GM23338 (cell line): ENCODE measurements around the gene S100A11. TPM values are rescaled to one million over a fixed set of nuclear protein-coding genes. Genes with fewer than 3 reads are reported as not detected.

Experiments used
- ATAC-seq: fragments of 200-7000 bp; cut with Tn5 transposase; 3 replicates; pipeline ENCODE4 v1.9.1; 2020
- DNase-seq: peaks from one replicate; pipeline ENCODE4 v3.0.0-alpha.2; 2015; ENCODE audit warnings: low spot score
- H2AFZ ChIP-seq: fragments of 200-600 bp; sonication (generic); 2 replicates; pipeline ENCODE4 v1.8.0; 2016; ENCODE audit warnings: antibody characterized with exemption, mild to moderate bottlenecking, moderate library complexity
- H3F3A ChIP-seq: fragments of 200-600 bp; sonication (generic); replicated peaks from 2 replicates; pipeline ENCODE4 v1.8.0; 2017; ENCODE audit warnings: antibody characterized with exemption, mixed run types, low read depth
- H3K27ac ChIP-seq: fragments of 200-600 bp; sonication (generic); 2 replicates; pipeline ENCODE4 v1.6.1; 2016; ENCODE audit warnings: low read depth
- H3K27me3 ChIP-seq: fragments of 200-600 bp; sonication (generic); 2 replicates; pipeline ENCODE4 v1.8.0; 2016; ENCODE audit warnings: mild to moderate bottlenecking, mixed run types, moderate library complexity; ENCODE audit not compliant: insufficient read depth
- H3K36me3 ChIP-seq: fragments of 200-600 bp; sonication (generic); 2 replicates; pipeline ENCODE4 v1.8.0; 2016; ENCODE audit warnings: mild to moderate bottlenecking; ENCODE audit not compliant: insufficient read depth
- H3K4me1 ChIP-seq: fragments of 200-600 bp; sonication (generic); 2 replicates; pipeline ENCODE4 v1.8.0; 2016; ENCODE audit warnings: mild to moderate bottlenecking, moderate library complexity; ENCODE audit not compliant: insufficient read depth
- H3K4me2 ChIP-seq: fragments of 200-600 bp; sonication (generic); 2 replicates; pipeline ENCODE4 v1.7.1; 2017; ENCODE audit warnings: mixed run types
- H3K4me3 ChIP-seq: fragments of 200-600 bp; sonication (generic); 2 replicates; pipeline ENCODE4 v1.6.1; 2016; ENCODE audit warnings: mixed run types
- H3K79me2 ChIP-seq: fragments of 200-600 bp; sonication (generic); replicated peaks from 2 replicates; pipeline ENCODE4 v1.8.0; 2017; ENCODE audit warnings: mild to moderate bottlenecking; ENCODE audit not compliant: insufficient read depth
- H3K9me2 ChIP-seq: fragments of 200-600 bp; sonication (generic); 2 replicates; pipeline ENCODE4 v1.8.0; 2017; ENCODE audit not compliant: insufficient read depth
- H4K20me1 ChIP-seq: fragments of 200-600 bp; sonication (generic); replicated peaks from 2 replicates; pipeline ENCODE4 v1.8.0; 2017; ENCODE audit warnings: mild to moderate bottlenecking; ENCODE audit not compliant: insufficient read depth
- H3K27ac Mint-ChIP-seq: 2 replicates; pipeline ENCODE4 v1.8.0; 2020; ENCODE audit warnings: inconsistent platforms, mild to moderate bottlenecking, moderate library complexity, mixed read lengths
- H3K27me3 Mint-ChIP-seq: 3 replicates; pipeline ENCODE4 v1.8.0; 2022; ENCODE audit warnings: low read depth, mild to moderate bottlenecking, moderate library complexity, mixed read lengths, inconsistent platforms; ENCODE audit not compliant: insufficient read depth, poor library complexity
- H3K36me3 Mint-ChIP-seq: 3 replicates; pipeline ENCODE4 v1.8.0; 2021; ENCODE audit warnings: low read depth, mild to moderate bottlenecking, inconsistent platforms, moderate library complexity, mixed read lengths
- H3K4me1 Mint-ChIP-seq: 3 replicates; pipeline ENCODE4 v1.8.0; 2020; ENCODE audit warnings: mild to moderate bottlenecking, inconsistent platforms, mixed read lengths
- H3K4me3 Mint-ChIP-seq: 3 replicates; pipeline ENCODE4 v1.8.0; 2021; ENCODE audit warnings: moderate library complexity, mild to moderate bottlenecking, inconsistent platforms, mixed read lengths
- H3K9me3 Mint-ChIP-seq: 3 replicates; pipeline ENCODE4 v1.8.0; 2020; ENCODE audit warnings: moderate library complexity, mild to moderate bottlenecking, inconsistent platforms, mixed read lengths
- CREB1 ChIP-seq: fragments of 250-450 bp; sonication (Bioruptor Pico); IDR thresholded peaks from 2 replicates; pipeline ENCODE4 v1.5.0; 2020; ENCODE audit warnings: low read depth, mild to moderate bottlenecking, moderate library complexity
- CTCF ChIP-seq, 2 experiments: fragments of 200-600 bp in 1 of 2; sonication (generic) in 1 of 2; conservative IDR thresholded peaks; 2 replicates each; pipeline versions ENCODE4 v1.5.1 to v1.6.1; 2016 to 2017; ENCODE audit warnings: antibody characterized with exemption in 2 of 2, low read depth in 2 of 2, mild to moderate bottlenecking in 2 of 2, moderate library complexity in 1 of 2
- EZH2 ChIP-seq: fragments of 200-600 bp; sonication (generic); IDR thresholded peaks from one replicate; pipeline ENCODE4 v1.8.0; 2017; ENCODE audit warnings: antibody characterized with exemption, mild to moderate bottlenecking, low read depth; ENCODE audit not compliant: unreplicated experiment
- EZH2phosphoT487 ChIP-seq: fragments of 200-600 bp; sonication (generic); IDR thresholded peaks from one replicate; pipeline ENCODE4 v1.8.1; 2018; ENCODE audit warnings: antibody characterized with exemption; ENCODE audit not compliant: unreplicated experiment
- JUNB ChIP-seq: IDR thresholded peaks from one replicate; pipeline ENCODE4 v1.6.1; 2016; ENCODE audit warnings: antibody characterized with exemption; ENCODE audit not compliant: unreplicated experiment
- NANOG ChIP-seq: IDR thresholded peaks from 2 replicates; pipeline ENCODE4 v1.6.1; 2016; ENCODE audit warnings: antibody characterized with exemption, borderline replicate concordance
- POLR2AphosphoS5 ChIP-seq: IDR thresholded peaks from 2 replicates; pipeline ENCODE4 v1.6.1; 2016; ENCODE audit warnings: antibody characterized with exemption, low read depth
- STAT1 ChIP-seq: IDR thresholded peaks from one replicate; pipeline ENCODE4 v1.6.1; 2016; ENCODE audit warnings: antibody characterized with exemption; ENCODE audit not compliant: unreplicated experiment
- ZNF114 ChIP-seq: fragments of 250-450 bp; sonication (Bioruptor Pico); IDR thresholded peaks from 2 replicates; pipeline ENCODE4 v1.5.0; 2020; ENCODE audit warnings: mild to moderate bottlenecking, moderate library complexity
- ZNF331 ChIP-seq: fragments of 250-450 bp; sonication (Bioruptor Pico); IDR thresholded peaks from 2 replicates; pipeline ENCODE4 v1.5.0; 2020; ENCODE audit warnings: low read depth, mild to moderate bottlenecking, moderate library complexity
- ZNF462 ChIP-seq: fragments of 250-450 bp; sonication (Bioruptor Pico); IDR thresholded peaks from 2 replicates; pipeline ENCODE4 v1.5.0; 2020; ENCODE audit warnings: mild to moderate bottlenecking, moderate library complexity
- polyA plus RNA-seq: library from polyadenylated mRNA; unstranded; fragments of >200 nt; fragmentation: Nextera tagmentation; extraction: Ambion mirVana; gene quantifications from 2 replicates; pipeline ENCODE4 v1.2.1, GENCODE V29; 2016
- total RNA-seq: library from RNA; depleted of rRNA; stranded (reverse); fragments of >200 nt; shearing (Covaris generic); gene quantifications from 2 replicates; pipeline ENCODE4 v1.2.3, GENCODE V29; 2014

Gene S100A11
- total and polyA plus RNA-seq, 2 experiments from 2014 or later: 73.1 to 596 TPM

DNA sequence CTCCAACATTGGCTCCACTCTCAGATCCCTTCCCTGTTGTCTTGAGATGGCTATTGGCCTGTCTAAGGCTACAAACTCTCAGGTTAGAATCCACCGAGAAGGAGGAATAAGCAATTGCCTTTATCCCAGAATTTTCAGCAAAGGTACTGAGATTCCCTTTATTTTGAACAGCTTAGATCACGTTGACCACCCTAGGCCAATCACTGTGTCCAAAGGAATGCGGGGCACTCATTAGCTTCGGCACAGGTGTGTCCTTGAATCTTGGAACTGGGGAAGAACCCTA lies 6.9 kb downstream of the S100A11 start (continued):
- TF ChIP-seq ZNF462 (CRISPR knock-in tag) (no peak), CTCF (conservative IDR thresholded peaks at IDR 0.05; ENCODE audit: low read depth in 2 of 2) (no peak), NANOG (no peak), ZNF114 (CRISPR knock-in tag) (no peak), EZH2phosphoT487 (no peak), POLR2AphosphoS5 (no peak), CREB1 (CRISPR knock-in tag) (no peak)

GRCh38 chr1:152029144-152029928 lies 7.5 kb downstream of the S100A11 start:
- H3K4me2 ChIP-seq: no peak overlapping the region
- H3K27me3 ChIP-seq: no peaks in the 10 kb centered on the region
- no peak overlapping the region for H3K27ac ChIP-seq
- H3K9me3 Mint-ChIP-seq: no peaks in the 10 kb centered on the region; the same call in 2 of the 3 replicates
- H3K79me2 ChIP-seq: no peaks in the 10 kb centered on the region
- no peaks in the 10 kb centered on the region; the same call in 1 of the 2 replicates for H4K20me1 ChIP-seq
- peaks cover 13% of the 10 kb centered on the region for H3K36me3 Mint-ChIP-seq
- peaks cover 17% of the 10 kb centered on the region for H3K36me3 ChIP-seq
- peaks cover 1% of the 10 kb centered on the region for H3K27me3 Mint-ChIP-seq
- peaks cover 3% of the 10 kb centered on the region; the same call in 1 of the 2 replicates for H3K4me1 ChIP-seq
- no peak for ATAC-seq
- DNase-seq: no peak
- no peak overlapping the region for H3K4me3 ChIP-seq
- H3F3A ChIP-seq: no peaks in the 10 kb centered on the region
- H3K9me2 ChIP-seq: no peaks in the 10 kb centered on the region
- H3K4me3 Mint-ChIP-seq: no peak overlapping the region
- peak overlapping the region; percentile 22 for H3K27ac Mint-ChIP-seq
- peaks cover 15% of the 10 kb centered on the region; the same call in 2 of the 3 replicates for H3K4me1 Mint-ChIP-seq
- 0 out of 2 replicates have a peak overlapping the region, but pooled peaks have one; percentile 69 for H2AFZ ChIP-seq
- TF ChIP-seq NANOG: no peak
- TF ChIP-seq JUNB: no peak
- no peak for TF ChIP-seq STAT1
- no peak for TF ChIP-seq EZH2phosphoT487
- no peak for TF ChIP-seq CTCF (conservative IDR thresholded peaks at IDR 0.05; ENCODE audit: low read depth in 2 of 2)
- no peak for TF ChIP-seq EZH2
- TF ChIP-seq POLR2AphosphoS5: no peak
- TF ChIP-seq CREB1 (CRISPR knock-in tag): no peak
- TF ChIP-seq ZNF331 (CRISPR knock-in tag): no peak
